ENCODE results near the gene TAL1.

DNA sequence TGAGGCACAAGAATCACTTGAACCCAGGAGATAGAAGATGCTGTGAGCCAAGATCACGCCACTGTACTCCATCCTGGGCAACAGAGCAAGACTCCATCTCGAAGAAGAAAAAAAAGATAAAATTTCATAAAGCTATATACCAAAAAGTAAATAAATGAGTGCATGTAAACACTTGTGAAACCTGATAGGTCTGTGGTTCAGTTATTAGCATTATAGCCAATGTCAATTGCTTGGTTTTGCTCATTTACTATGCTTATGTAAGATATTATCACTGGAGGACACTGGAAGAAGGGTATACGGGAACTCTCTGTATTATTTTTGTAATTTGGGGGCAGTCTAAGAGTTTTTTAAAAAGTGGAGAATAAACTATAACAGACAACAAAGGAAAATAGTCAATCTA lies 17.7 kb upstream of the TAL1 start:
- no peak for TF ChIP-seq EZH2 (IDR thresholded peaks at IDR 0.05; ENCODE audit: low read depth, low read length, severe bottlenecking)
- TF ChIP-seq BACH1 (IDR thresholded peaks at IDR 0.05; ENCODE audit: low read length) = no peak
- no peak for TF ChIP-seq POLR2AphosphoS5 (IDR thresholded peaks at IDR 0.05; ENCODE audit: low read depth, low read length)
- no peak for TF ChIP-seq EGR1 (IDR thresholded peaks at IDR 0.05; ENCODE audit: borderline replicate concordance, low read depth, low read length)
- no peak for TF ChIP-seq RBBP5 (IDR thresholded peaks at IDR 0.05; ENCODE audit: borderline replicate concordance, low read depth, low read length)
- TF ChIP-seq, protein P1, sequence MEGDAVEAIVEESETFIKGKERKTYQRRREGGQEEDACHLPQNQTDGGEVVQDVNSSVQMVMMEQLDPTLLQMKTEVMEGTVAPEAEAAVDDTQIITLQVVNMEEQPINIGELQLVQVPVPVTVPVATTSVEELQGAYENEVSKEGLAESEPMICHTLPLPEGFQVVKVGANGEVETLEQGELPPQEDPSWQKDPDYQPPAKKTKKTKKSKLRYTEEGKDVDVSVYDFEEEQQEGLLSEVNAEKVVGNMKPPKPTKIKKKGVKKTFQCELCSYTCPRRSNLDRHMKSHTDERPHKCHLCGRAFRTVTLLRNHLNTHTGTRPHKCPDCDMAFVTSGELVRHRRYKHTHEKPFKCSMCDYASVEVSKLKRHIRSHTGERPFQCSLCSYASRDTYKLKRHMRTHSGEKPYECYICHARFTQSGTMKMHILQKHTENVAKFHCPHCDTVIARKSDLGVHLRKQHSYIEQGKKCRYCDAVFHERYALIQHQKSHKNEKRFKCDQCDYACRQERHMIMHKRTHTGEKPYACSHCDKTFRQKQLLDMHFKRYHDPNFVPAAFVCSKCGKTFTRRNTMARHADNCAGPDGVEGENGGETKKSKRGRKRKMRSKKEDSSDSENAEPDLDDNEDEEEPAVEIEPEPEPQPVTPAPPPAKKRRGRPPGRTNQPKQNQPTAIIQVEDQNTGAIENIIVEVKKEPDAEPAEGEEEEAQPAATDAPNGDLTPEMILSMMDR (IDR thresholded peaks at IDR 0.05; ENCODE audit: control extremely low read depth in 1 of 3, insufficient read depth in 1 of 3, low read depth in 1 of 3, low read length in 3 of 3) = no peak
- TF ChIP-seq BRCA1 (IDR thresholded peaks at IDR 0.05; ENCODE audit: low read depth, low read length) = no peak
- TF ChIP-seq POLR2A (IDR thresholded peaks at IDR 0.05; ENCODE audit: control extremely low read depth in 1 of 2, low read depth in 2 of 2, low read length in 2 of 2) = no peak
- TF ChIP-seq CEBPB (IDR thresholded peaks at IDR 0.05; ENCODE audit: low read depth, low read length) = no peak
- no peak for TF ChIP-seq EP300 (IDR thresholded peaks at IDR 0.05; ENCODE audit: borderline replicate concordance in 1 of 2, low read depth in 2 of 2, low read length in 2 of 2)
- no peak for TF ChIP-seq SUZ12 (IDR thresholded peaks at IDR 0.05; ENCODE audit: low read length)
- TF ChIP-seq, protein P2, sequence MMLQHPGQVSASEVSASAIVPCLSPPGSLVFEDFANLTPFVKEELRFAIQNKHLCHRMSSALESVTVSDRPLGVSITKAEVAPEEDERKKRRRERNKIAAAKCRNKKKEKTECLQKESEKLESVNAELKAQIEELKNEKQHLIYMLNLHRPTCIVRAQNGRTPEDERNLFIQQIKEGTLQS (IDR thresholded peaks at IDR 0.05; ENCODE audit: insufficient read depth, low read depth, low read length) = no peak
- TF ChIP-seq CREB1 (IDR thresholded peaks at IDR 0.05) = no peak

All from H1 (cell line).